Stimulated activated CD8-positive, alpha-beta memory T cell treated with anti-CD3 and anti-CD28 coated beads, Interleukin-15, amount 100 ng/mL, for 24 hours (primary cell): ENCODE data around the gene RBM23.

Experiments used
- DNase-seq: peaks from one replicate; pipeline ENCODE4 v3.0.0-alpha.2; 2020; ENCODE audit warnings: low read depth

Gene RBM23

GRCh38 chr14:22885975-22886374, 33.0 kb downstream of the RBM23 start:
- no peak for DNase-seq

DNA sequence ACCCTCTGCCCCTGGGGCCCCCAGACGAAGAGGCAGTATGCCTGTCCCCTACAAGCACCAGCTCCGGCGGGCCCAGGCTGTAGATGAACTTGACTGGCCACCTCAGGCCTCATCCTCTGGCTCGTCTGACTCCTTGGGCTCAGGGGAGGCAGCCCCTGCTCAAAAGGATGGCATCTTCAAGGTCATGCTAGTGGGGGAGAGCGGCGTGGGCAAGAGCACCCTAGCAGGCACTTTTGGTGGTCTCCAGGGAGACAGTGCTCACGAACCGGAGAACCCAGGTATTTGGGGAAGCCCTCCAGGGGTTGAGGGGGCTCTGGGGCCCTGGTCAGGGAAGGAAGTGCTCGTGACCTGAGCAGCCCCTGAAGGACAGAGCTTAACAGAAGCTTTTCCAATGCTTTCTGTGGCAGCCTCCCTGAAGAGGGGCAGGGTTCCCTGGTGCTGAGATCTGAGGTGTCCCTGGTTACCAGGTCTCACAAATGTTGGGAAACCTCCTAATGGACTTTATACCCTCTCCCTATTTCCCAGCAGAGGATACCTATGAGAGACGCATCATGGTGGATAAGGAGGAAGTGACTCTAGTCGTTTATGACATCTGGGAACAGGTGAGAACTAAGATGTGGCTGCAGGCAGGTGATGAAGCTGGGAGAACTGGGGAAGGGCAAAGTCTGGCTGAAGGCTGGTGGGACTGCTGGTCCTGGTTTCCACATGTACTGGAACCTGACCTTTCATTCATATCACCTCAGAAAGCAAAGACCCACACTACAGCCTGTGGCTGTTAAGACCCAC, 34.0 kb downstream of the RBM23 start:
- no peak for DNase-seq

- no peak for DNase-seq
These were observed 34.7 kb downstream of the RBM23 start for GRCh38 chr14:22884076-22884737.

- DNase-seq: no peak
These were observed 35.6 kb downstream of the RBM23 start, which contains the start of gene REM2 for GRCh38 chr14:22883173-22883976. Gene REM2 (plus strand): TSS chr14:22883222. CDS start chr14:22883288, 66 bp downstream.

GRCh38 chr14:22882529-22883172, 36.3 kb downstream of the RBM23 start:
- DNase-seq: no peak

DNA sequence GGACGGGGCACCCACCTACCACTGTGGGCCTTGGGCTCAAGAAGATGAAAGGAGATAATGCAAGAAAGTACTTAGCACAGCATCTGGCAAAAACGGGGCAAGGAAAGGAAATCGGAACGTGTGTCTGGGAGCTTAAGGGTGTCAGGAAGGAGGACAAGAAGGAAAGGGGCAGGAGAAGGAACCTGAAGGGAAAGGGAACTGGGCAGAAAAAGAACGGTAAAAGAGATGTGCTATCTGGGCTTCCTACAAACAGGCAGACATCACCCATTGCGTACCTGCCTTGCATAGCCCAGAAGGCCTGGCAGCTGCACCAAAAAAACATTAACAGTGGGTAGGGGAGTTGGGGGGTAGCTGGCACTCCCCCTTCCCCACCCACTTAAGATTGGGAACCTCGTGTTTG, 36.9 kb downstream of the RBM23 start:
- no peak for DNase-seq

GRCh38 chr14:22878271-22879246, 40.4 kb downstream of the RBM23 start:
- no peak for DNase-seq

GRCh38 chr14:22877000-22877501, 41.9 kb downstream of the RBM23 start:
- no peak for DNase-seq

DNA sequence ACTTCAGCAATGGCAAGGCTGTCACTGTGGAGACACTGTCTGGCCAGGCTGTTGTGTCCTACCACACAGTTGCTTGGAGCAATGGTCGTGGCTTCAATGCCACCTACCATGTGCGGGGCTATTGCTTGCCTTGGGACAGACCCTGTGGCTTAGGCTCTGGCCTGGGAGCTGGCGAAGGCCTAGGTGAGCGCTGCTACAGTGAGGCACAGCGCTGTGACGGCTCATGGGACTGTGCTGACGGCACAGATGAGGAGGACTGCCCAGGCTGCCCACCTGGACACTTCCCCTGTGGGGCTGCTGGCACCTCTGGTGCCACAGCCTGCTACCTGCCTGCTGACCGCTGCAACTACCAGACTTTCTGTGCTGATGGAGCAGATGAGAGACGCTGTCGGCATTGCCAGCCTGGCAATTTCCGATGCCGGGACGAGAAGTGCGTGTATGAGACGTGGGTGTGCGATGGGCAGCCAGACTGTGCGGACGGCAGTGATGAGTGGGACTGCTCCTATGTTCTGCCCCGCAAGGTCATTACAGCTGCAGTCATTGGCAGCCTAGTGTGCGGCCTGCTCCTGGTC, 43.1 kb downstream of the RBM23 start:
- no peak for DNase-seq

DNA sequence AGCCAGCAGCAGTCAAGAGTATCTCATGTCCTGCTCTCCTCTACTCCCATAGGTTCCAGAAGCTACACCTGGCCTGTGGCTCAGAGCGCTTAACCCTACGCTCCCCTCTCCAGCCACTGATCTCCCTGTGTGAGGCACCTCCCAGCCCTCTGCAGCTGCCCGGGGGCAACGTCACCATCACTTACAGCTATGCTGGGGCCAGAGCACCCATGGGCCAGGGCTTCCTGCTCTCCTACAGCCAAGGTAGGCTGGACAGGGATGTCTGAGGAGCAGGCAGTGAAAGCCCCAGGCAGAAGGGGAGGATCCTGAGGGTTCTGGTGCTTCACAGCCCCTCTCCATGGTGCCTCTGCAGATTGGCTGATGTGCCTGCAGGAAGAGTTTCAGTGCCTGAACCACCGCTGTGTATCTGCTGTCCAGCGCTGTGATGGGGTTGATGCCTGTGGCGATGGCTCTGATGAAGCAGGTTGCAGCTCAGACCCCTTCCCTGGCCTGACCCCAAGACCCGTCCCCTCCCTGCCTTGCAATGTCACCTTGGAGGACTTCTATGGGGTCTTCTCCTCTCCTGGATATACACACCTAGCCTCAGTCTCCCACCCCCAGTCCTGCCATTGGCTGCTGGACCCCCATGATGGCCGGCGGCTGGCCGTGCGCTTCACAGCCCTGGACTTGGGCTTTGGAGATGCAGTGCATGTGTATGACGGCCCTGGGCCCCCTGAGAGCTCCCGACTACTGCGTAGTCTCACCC, 43.8 kb downstream of the RBM23 start:
- no peak for DNase-seq

GRCh38 chr14:22872833-22873520, 46.0 kb downstream of the RBM23 start:
- no peak for DNase-seq

GRCh38 chr14:22872033-22872832, 46.7 kb downstream of the RBM23 start:
- peak; percentile 48 for DNase-seq

DNA sequence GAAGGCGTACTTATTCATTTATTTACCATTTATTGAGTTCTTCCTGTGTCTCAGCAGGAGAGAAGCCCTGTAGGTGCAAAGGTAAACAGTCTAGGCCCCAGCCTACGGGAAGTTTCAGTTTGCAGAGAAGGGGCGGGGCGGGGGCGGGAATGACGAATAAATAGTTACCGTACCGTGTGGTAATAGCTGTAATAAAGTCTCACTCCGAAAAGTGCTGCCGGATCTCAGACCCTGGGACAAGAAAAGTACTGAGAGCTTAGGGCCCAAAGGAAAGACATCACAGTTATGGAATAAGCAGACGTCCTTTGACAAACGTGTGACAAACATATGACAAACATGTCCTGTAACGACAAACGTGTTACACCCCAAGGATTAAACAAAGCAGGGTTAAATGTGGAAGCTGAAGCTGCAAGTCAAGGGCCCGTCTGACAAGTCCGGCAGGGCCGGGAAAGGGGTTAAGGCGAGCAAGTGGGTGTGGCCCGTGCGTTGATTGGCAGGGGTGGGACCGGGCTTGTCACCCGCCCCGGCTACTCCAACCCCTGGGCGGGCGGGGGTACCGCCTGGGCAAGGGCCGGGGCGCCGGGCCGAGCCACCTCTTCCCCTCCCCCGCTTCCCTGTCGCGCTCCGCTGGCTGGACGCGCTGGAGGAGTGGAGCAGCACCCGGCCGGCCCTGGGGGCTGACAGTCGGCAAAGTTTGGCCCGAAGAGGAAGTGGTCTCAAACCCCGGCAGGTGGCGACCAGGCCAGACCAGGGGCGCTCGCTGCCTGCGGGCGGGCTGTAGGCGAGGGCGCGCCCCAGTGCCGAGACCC, 47.5 kb downstream of the RBM23 start, which contains the start of gene LRP10:
Gene LRP10, plus strand, starts transcription at position 517 of the 809 bp plus-strand sequence. CDS start 564 bp downstream, outside the sequence.
- peak; percentile 33 for DNase-seq

- DNase-seq: no peak
These were observed 48.1 kb downstream of the RBM23 start for GRCh38 chr14:22870811-22871223.

DNA sequence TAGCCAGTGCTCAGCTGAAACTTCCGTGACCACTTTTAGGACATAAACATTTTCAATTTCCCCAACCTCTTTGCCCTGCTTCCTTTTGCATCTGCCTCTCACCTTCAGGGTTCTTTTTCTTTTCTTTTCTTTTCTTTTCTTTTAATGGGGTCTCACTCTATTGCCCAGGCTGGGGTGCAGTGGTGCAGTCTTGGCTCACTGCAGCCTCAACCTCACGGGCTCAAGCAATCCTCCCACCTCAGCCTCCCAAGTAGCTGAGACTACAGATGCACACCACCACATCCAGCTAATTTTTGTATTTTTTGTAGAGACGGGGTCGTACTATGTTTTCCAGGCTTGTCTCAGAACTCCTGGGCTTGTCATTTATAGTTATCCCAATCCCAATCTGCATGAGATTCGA, 52.1 kb downstream of the RBM23 start:
- no peak for DNase-seq

DNA sequence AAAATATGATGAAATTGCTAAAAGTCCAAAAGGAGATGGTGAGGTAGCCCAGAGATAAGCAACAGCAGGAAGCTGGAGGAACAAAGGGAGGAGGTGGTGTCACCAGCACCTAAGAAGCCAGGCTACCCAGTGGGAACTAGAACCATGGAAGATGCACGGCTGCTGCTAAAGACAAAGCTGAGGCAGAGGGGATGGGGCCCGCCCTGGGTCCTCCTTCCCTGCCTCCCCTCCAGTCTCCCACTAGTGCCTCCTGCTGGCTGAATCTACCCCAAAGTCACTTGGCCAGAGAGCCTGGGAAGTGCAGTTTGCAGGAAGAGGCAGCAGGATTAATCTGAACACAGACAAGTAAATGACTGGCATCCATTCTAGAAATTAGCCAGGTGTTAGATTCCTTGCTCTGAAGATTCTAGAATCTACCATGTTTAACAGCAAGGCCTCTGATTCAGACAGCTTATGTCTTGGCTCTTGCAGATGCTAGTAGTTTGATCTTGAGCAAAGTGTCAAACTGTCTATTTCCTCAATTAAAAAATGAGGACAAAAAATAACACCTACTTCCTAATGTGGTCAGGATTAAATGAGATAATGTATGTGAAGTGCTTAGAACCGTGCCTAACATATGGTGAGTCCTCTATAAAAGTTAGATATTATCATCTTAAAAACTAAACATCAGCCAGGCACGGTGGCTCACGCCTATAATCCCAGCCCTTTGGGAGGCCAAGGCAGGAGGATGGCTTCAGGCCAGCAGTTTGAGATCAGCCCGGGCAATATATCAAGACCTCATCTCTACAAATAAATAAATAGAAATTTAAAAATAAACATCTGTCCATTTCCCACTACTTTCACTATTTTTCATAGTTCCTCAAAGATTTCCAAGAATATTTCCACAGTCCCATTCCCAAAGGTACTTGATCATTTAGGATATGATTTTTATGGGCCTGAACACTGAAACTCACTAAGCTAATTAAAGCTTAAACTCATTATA, 53.2 kb downstream of the RBM23 start:
- no peak for DNase-seq
